Erythroblast (primary cell): ENCODE results near the gene SNED1.

Source experiments
- GATA1 ChIP-seq: IDR thresholded peaks from 2 replicates; pipeline ENCODE4 v1.6.1; 2011; ENCODE audit warnings: low read depth, mild to moderate bottlenecking, control low read depth, low read length, moderate library complexity
- POLR2A ChIP-seq: IDR thresholded peaks from 2 replicates; pipeline ENCODE4 v1.6.1; 2011; ENCODE audit warnings: mild to moderate bottlenecking, low read length

GRCh38 chr2:240949791-240950705 is 48.4 kb upstream of the SNED1 start:
- TF ChIP-seq POLR2A (no peak), GATA1 (no peak)
